DMS79 treated with DMSO at 0.1 percent for 48 hours (cell line): Measurements from ENCODE around the gene OR10H1.
"Not testable (repeated sequence)": the region's sequence is repeated elsewhere in the genome, so short reads cannot be mapped to it uniquely, and the experiment has no call there.

Experiments used
- DNase-seq: peaks from one replicate; lab custom pipeline; 2025; lab: John Stamatoyannopoulos, UW

The OR10H1 gene

GRCh38 chr19:15774159-15774558 is 41.3 kb downstream of the OR10H1 start:
- not testable (repeated sequence) for DNase-seq

GRCh38 chr19:15769586-15769985 is 45.9 kb downstream of the OR10H1 start:
- DNase-seq: no peak

- no peak for DNase-seq
Observed at GRCh38 chr19:15759962-15760565, 55.4 kb downstream of the OR10H1 start.

- DNase-seq: no peak
Observed at GRCh38 chr19:15758379-15758778, 57.1 kb downstream of the OR10H1 start.
